ENCODE measurements around the gene SLCO3A1.

SLCO3A1 gene

DNA sequence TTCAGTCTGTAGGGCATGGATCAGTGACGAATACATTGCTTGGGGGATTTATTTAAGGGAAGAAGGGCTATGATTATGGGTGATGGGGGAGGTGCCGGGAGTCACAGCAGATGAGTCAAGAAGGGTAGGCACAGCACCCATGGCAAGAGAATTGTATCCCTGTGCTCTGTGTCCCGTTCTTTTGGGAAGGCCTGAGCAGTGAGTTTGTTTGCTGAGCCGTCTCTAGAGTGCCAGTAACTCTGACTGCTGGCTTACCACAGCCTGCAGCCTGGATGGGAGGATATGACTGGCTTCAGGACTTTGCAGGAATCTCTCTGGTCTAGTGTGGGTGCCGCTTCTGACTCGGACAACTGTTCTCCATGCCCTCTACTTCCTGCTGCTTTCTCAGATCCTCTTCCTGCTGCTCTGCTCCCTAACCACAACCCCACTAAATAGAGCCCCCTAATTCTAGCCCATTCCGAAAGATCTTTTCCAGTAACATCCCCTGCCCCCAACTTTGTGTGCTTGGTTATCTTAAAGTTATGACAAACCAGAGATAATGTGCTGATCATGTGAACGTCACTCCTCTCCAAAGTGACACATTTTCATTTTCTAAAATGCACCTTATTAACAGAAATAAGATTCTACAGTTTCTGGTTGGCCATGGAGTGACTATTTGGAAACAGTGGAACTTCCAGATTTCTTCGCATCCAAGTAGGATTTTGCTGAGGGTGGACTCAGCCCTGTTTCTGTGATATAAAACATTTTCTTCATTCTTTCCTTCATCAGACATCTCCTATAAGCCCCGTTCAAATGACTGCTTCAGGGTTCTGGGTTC, 239.0 kb downstream of the SLCO3A1 start (continued):
- TF ChIP-seq, protein P1, sequence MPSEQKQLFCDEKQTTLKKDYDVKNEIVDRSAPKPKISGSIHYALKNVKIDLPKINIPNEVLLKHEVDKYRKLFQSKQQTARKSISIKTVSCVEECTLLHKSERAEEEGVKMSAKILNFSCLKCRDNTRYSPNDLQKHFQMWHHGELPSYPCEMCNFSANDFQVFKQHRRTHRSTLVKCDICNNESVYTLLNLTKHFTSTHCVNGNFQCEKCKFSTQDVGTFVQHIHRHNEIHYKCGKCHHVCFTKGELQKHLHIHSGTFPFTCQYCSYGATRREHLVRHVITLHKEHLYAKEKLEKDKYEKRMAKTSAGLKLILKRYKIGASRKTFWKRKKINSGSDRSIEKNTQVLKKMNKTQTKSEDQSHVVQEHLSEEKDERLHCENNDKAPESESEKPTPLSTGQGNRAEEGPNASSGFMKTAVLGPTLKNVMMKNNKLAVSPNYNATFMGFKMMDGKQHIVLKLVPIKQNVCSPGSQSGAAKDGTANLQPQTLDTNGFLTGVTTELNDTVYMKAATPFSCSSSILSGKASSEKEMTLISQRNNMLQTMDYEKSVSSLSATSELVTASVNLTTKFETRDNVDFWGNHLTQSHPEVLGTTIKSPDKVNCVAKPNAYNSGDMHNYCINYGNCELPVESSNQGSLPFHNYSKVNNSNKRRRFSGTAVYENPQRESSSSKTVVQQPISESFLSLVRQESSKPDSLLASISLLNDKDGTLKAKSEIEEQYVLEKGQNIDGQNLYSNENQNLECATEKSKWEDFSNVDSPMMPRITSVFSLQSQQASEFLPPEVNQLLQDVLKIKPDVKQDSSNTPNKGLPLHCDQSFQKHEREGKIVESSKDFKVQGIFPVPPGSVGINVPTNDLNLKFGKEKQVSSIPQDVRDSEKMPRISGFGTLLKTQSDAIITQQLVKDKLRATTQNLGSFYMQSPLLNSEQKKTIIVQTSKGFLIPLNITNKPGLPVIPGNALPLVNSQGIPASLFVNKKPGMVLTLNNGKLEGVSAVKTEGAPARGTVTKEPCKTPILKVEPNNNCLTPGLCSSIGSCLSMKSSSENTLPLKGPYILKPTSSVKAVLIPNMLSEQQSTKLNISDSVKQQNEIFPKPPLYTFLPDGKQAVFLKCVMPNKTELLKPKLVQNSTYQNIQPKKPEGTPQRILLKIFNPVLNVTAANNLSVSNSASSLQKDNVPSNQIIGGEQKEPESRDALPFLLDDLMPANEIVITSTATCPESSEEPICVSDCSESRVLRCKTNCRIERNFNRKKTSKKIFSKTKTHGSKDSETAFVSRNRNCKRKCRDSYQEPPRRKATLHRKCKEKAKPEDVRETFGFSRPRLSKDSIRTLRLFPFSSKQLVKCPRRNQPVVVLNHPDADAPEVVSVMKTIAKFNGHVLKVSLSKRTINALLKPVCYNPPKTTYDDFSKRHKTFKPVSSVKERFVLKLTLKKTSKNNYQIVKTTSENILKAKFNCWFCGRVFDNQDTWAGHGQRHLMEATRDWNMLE (tag by site-specific recombination; conservative IDR thresholded peaks at IDR 0.05; ENCODE audit: low read depth): no peak
- no peak for TF ChIP-seq ZNF610 (tag by site-specific recombination; IDR thresholded peaks at IDR 0.05; ENCODE audit: borderline replicate concordance)

DNA sequence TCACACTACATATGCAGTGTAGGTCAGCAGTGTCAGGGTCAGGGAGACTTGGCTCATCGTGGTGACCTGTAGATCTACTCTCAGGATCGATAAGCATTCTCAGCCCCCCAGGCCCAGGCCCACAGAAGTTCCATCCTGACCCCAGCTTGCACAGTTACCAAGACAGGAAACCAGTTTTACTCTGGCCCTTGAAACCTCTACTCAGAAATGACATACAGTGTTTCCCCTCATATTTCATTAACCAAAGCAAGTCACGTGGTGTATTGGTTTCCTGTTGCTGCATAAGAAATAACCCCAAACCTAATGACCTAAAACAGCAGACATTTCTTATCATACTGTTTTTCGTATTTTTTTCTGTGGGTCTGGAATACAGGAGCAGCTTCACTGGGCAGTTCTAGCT, 242.2 kb downstream of the SLCO3A1 start:
- no peaks in the 10 kb centered on the region for H3K36me3 ChIP-seq (ENCODE audit: control insufficient read depth in 2 of 2, insufficient read depth in 1 of 2, low read length in 2 of 2)
- H3K9me3 ChIP-seq (ENCODE audit: control insufficient read depth, insufficient read depth, low read depth, low read length): no peaks in the 10 kb centered on the region
- no peak overlapping the region for H3K4me3 ChIP-seq (ENCODE audit: low read depth, low read length)
- TF ChIP-seq HOXC10 (CRISPR knock-in tag; IDR thresholded peaks at IDR 0.05) (no peak), ZNF510 (tag by site-specific recombination; IDR thresholded peaks at IDR 0.05; ENCODE audit: insufficient replicate concordance) (no peak), ZNF202 (tag by site-specific recombination; IDR thresholded peaks at IDR 0.05; ENCODE audit: borderline replicate concordance) (no peak), ZBTB48 (tag by site-specific recombination; IDR thresholded peaks at IDR 0.05) (no peak), ZNF585B (tag by site-specific recombination; IDR thresholded peaks at IDR 0.05) (no peak)
- TF ChIP-seq, protein P2, sequence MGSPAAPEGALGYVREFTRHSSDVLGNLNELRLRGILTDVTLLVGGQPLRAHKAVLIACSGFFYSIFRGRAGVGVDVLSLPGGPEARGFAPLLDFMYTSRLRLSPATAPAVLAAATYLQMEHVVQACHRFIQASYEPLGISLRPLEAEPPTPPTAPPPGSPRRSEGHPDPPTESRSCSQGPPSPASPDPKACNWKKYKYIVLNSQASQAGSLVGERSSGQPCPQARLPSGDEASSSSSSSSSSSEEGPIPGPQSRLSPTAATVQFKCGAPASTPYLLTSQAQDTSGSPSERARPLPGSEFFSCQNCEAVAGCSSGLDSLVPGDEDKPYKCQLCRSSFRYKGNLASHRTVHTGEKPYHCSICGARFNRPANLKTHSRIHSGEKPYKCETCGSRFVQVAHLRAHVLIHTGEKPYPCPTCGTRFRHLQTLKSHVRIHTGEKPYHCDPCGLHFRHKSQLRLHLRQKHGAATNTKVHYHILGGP (tag by site-specific recombination; IDR thresholded peaks at IDR 0.05): no peak
- ChIA-PET CTCF (interaction anchor here (0.7 to 3.3 kb wide), 5 partner anchors 9 to 621 kb away, joined by 3 to 27 read pairs (median 3); no protein-coding TSS in a partner anchor), POLR2A (no interaction called here)
- no peaks in the 10 kb centered on the region for H3K4me1 ChIP-seq (ENCODE audit: control insufficient read depth, insufficient read depth, low read length)
- H3K27ac ChIP-seq (ENCODE audit: extremely low read depth, low read depth, low read length): no peak overlapping the region

DNA sequence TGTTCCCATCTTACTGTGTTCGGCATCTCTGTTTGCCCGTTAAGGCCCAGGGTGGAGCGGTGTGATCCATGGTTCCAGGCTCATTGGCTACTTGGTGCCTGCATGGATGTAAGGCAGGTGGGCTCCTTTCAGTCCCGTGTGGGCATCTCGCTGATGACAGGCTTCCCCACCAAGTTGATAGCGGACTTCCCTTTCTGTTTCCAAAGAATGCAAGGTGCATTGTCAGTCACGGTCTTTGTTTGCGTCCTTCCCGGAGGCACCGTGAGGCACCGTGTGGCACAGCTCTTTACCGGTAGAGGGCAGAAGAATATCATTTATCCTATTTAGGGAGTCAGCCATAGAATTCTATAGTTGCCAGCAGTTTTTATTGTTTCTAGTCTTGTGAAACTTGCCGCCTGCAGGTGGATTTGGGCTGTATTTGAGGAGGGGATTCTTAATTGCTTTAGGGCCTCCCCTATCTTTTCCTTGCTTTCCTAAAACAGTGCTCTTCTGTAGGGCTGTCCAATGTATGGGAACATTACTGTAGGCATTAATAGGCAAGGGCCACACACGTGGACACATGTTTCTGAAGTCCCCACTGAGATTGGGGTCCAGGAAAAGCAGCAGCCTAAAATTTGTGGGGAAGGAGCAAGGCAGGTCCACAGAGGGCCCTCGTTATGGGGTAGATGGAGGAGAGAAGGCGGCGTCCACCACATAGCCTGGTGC, 244.1 kb downstream of the SLCO3A1 start:
- TF ChIP-seq, protein P3, sequence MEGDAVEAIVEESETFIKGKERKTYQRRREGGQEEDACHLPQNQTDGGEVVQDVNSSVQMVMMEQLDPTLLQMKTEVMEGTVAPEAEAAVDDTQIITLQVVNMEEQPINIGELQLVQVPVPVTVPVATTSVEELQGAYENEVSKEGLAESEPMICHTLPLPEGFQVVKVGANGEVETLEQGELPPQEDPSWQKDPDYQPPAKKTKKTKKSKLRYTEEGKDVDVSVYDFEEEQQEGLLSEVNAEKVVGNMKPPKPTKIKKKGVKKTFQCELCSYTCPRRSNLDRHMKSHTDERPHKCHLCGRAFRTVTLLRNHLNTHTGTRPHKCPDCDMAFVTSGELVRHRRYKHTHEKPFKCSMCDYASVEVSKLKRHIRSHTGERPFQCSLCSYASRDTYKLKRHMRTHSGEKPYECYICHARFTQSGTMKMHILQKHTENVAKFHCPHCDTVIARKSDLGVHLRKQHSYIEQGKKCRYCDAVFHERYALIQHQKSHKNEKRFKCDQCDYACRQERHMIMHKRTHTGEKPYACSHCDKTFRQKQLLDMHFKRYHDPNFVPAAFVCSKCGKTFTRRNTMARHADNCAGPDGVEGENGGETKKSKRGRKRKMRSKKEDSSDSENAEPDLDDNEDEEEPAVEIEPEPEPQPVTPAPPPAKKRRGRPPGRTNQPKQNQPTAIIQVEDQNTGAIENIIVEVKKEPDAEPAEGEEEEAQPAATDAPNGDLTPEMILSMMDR (tag by site-specific recombination; IDR thresholded peaks at IDR 0.05): peak; percentile 73
- TF ChIP-seq ZNF654 (tag by site-specific recombination; IDR thresholded peaks at IDR 0.05; ENCODE audit: low read depth) (peak; percentile 79), ZBTB8A (tag by site-specific recombination; IDR thresholded peaks at IDR 0.05) (0 out of 2 replicates have a peak, but pooled peaks have one; percentile 8), ZNF169 (tag by site-specific recombination; IDR thresholded peaks at IDR 0.05) (no peak), ZNF561 (tag by site-specific recombination; IDR thresholded peaks at IDR 0.05; ENCODE audit: borderline replicate concordance) (0 out of 2 replicates have a peak, but pooled peaks have one; percentile 26), WT1 (tag by site-specific recombination; IDR thresholded peaks at IDR 0.05) (peak; percentile 61)
- TF ChIP-seq, protein P4, sequence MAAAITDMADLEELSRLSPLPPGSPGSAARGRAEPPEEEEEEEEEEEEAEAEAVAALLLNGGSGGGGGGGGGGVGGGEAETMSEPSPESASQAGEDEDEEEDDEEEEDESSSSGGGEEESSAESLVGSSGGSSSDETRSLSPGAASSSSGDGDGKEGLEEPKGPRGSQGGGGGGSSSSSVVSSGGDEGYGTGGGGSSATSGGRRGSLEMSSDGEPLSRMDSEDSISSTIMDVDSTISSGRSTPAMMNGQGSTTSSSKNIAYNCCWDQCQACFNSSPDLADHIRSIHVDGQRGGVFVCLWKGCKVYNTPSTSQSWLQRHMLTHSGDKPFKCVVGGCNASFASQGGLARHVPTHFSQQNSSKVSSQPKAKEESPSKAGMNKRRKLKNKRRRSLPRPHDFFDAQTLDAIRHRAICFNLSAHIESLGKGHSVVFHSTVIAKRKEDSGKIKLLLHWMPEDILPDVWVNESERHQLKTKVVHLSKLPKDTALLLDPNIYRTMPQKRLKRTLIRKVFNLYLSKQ (tag by site-specific recombination; IDR thresholded peaks at IDR 0.05; ENCODE audit: borderline replicate concordance): no peak
- TF ChIP-seq, protein P5, sequence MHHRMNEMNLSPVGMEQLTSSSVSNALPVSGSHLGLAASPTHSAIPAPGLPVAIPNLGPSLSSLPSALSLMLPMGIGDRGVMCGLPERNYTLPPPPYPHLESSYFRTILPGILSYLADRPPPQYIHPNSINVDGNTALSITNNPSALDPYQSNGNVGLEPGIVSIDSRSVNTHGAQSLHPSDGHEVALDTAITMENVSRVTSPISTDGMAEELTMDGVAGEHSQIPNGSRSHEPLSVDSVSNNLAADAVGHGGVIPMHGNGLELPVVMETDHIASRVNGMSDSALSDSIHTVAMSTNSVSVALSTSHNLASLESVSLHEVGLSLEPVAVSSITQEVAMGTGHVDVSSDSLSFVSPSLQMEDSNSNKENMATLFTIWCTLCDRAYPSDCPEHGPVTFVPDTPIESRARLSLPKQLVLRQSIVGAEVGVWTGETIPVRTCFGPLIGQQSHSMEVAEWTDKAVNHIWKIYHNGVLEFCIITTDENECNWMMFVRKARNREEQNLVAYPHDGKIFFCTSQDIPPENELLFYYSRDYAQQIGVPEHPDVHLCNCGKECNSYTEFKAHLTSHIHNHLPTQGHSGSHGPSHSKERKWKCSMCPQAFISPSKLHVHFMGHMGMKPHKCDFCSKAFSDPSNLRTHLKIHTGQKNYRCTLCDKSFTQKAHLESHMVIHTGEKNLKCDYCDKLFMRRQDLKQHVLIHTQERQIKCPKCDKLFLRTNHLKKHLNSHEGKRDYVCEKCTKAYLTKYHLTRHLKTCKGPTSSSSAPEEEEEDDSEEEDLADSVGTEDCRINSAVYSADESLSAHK (tag by site-specific recombination; IDR thresholded peaks at IDR 0.05): no peak
- no peaks in the 10 kb centered on the region for H3K9me3 ChIP-seq (ENCODE audit: control insufficient read depth, insufficient read depth, low read depth, low read length)

More for the DNA sequence above, 244.1 kb downstream of the SLCO3A1 start:
- H3K4me3 ChIP-seq (ENCODE audit: low read depth, low read length): no peak overlapping the region
- no peaks in the 10 kb centered on the region for H3K4me1 ChIP-seq (ENCODE audit: control insufficient read depth, insufficient read depth, low read length)
- no peaks in the 10 kb centered on the region for H3K36me3 ChIP-seq (ENCODE audit: control insufficient read depth in 2 of 2, insufficient read depth in 1 of 2, low read length in 2 of 2)
- ChIA-PET POLR2A (no interaction called here), CTCF (interaction anchor here (0.5 to 3.3 kb wide), 21 partner anchors 8 to 1449 kb away, joined by 3 to 27 read pairs (median 4); no protein-coding TSS in a partner anchor)
- no peak overlapping the region for H3K27ac ChIP-seq (ENCODE audit: extremely low read depth, low read depth, low read length)
